Activated CD8-positive, alpha-beta T cell treated with anti-CD3 and anti-CD28 coated beads, Interleukin-2, amount 10 ng/mL, durations not matched to agents 7 days and 5 days (primary cell): ENCODE measurements around the gene PCGF1. TPM values are rescaled to one million over a fixed set of nuclear protein-coding genes. Genes with fewer than 3 reads are reported as not detected.

Experiments
- ATAC-seq: fragments of 150-1000 bp; cut with Tn5 transposase; one replicate; pipeline ENCODE4 v1.10.0; 2021; ENCODE audit warnings: moderate library complexity
- CTCF ChIA-PET: fragments of 350-600 bp; sonication (Branson Sonifier 250); formaldehyde crosslinking; loops from one replicate; lab custom pipeline; 2021; ENCODE audit warnings: antibody characterized with exemption; lab: Charles Lee
- POLR2A ChIA-PET: fragments of 350-600 bp; sonication (Branson Sonifier 250); formaldehyde crosslinking; loops from one replicate; lab custom pipeline; 2021; ENCODE audit warnings: antibody characterized with exemption; lab: Charles Lee
- DNase-seq: peaks from one replicate; pipeline ENCODE4 v3.0.0-alpha.2; 2020
- H3K27ac Mint-ChIP-seq: one replicate; pipeline ENCODE4 v1.8.0; 2021; ENCODE audit warnings: mild to moderate bottlenecking, mixed read lengths
- H3K27me3 Mint-ChIP-seq: one replicate; pipeline ENCODE4 v1.8.0; 2021; ENCODE audit warnings: low read depth, mixed read lengths
- H3K36me3 Mint-ChIP-seq: one replicate; pipeline ENCODE4 v1.8.0; 2021; ENCODE audit warnings: low read depth, mixed read lengths
- H3K4me1 Mint-ChIP-seq: one replicate; pipeline ENCODE4 v1.8.0; 2021; ENCODE audit warnings: low read depth, mixed read lengths
- H3K4me3 Mint-ChIP-seq: one replicate; pipeline ENCODE4 v1.8.0; 2021; ENCODE audit warnings: mild to moderate bottlenecking, mixed read lengths
- H3K9me3 Mint-ChIP-seq: one replicate; pipeline ENCODE4 v1.8.0; 2022; ENCODE audit warnings: mixed read lengths; ENCODE audit not compliant: insufficient read depth
- total RNA-seq, 2 experiments: library from RNA; stranded (reverse); gene quantifications; one replicate each; pipeline ENCODE4 v1.2.3, GENCODE V29; 2021

Gene PCGF1
- total RNA-seq, 2 experiments from 2014 or later, result 20.3 to 28.5 TPM

GRCh38 chr2:74457129-74457548 lies 50.4 kb downstream of the PCGF1 start:
- H3K36me3 Mint-ChIP-seq, result peaks cover 29% of the 10 kb centered on the region
- peak overlapping the region; percentile 98 for H3K27ac Mint-ChIP-seq
- H3K4me1 Mint-ChIP-seq, result peaks cover 64% of the 10 kb centered on the region
- no peak for DNase-seq
- ATAC-seq, result no peak
- ChIA-PET CTCF (interaction anchor here (0.7 to 3.9 kb wide), 13 partner anchors 16 to 1228 kb away, joined by 3 to 29 read pairs (median 4); partner anchors contain the start of genes AUP1, C2orf81, CCDC142 and HTRA2), POLR2A (interaction anchor here (0.8 to 3.1 kb wide), 8 partner anchors 9 to 279 kb away, joined by 3 to 33 read pairs (median 5); partner anchors contain the start of genes AUP1, CCDC142, HTRA2 and MOB1A)
- H3K4me3 Mint-ChIP-seq, result peak overlapping the region; percentile 99
- H3K9me3 Mint-ChIP-seq, result no peaks in the 10 kb centered on the region
- H3K27me3 Mint-ChIP-seq, result no peaks in the 10 kb centered on the region

Other genes with a start within 250 kb of the PCGF1 start
- gene SLC4A5, start 164.3 kb downstream of the PCGF1 start, total RNA-seq, result 1 to 10 TPM; 1.6 to 2.8 TPM
- 100 to 1,000 TPM; 112 to 115 TPM for gene DCTN1, start 127.4 kb downstream of the PCGF1 start, total RNA-seq
- gene C2orf81, start 86.1 kb downstream of the PCGF1 start, total RNA-seq, result 1 to 10 TPM; 1.5 TPM
- 10 to 100 TPM; 93.7 to 96.9 TPM for gene WDR54, start 86.0 kb downstream of the PCGF1 start, total RNA-seq
- gene RTKN, start 65.8 kb downstream of the PCGF1 start, total RNA-seq, result under 1 TPM; 0.37 to 0.57 TPM
- gene INO80B, start 52.6 kb downstream of the PCGF1 start, total RNA-seq, result 10 to 100 TPM; 25.7 to 29.1 TPM
- gene WBP1, start 49.3 kb downstream of the PCGF1 start, total RNA-seq, result 10 to 100 TPM; 34.0 to 34.3 TPM
- gene MOGS, start 42.3 kb downstream of the PCGF1 start, total RNA-seq, result 10 to 100 TPM; 52.4 to 56.3 TPM
- gene MRPL53, start 35.0 kb downstream of the PCGF1 start, total RNA-seq, result 10 to 100 TPM; 95.7 to 96.2 TPM
- gene CCDC142, start 24.7 kb downstream of the PCGF1 start, total RNA-seq, result 10 to 100 TPM; 22.5 to 26.7 TPM
- gene TTC31, start 24.6 kb downstream of the PCGF1 start, total RNA-seq, result 10 to 100 TPM; 38.3 to 40.0 TPM
- gene LBX2, start 8.1 kb downstream of the PCGF1 start, total RNA-seq, result under 1 TPM; 0.32 to 0.68 TPM
- under 1 TPM; 0.34 to 0.44 TPM for gene TLX2, start 6.8 kb upstream of the PCGF1 start, total RNA-seq
- gene DQX1, start 18.5 kb upstream of the PCGF1 start, total RNA-seq, result under 1 TPM; 0.18 TPM
- gene AUP1, start 22.0 kb upstream of the PCGF1 start, total RNA-seq, result 100 to 1,000 TPM; 119 to 123 TPM
- 10 to 100 TPM; 48.0 to 49.4 TPM for gene HTRA2, start 22.2 kb upstream of the PCGF1 start, total RNA-seq
- gene LOXL3, start 46.2 kb upstream of the PCGF1 start, total RNA-seq, result under 1 TPM; 0.21 to 0.23 TPM
- 10 to 100 TPM; 32.4 to 35.9 TPM for gene DOK1, start 47.0 kb upstream of the PCGF1 start, total RNA-seq
- gene M1AP, start 140.6 kb upstream of the PCGF1 start, total RNA-seq, result not detected
- 1 to 10 TPM; 5.8 to 6.4 TPM for gene SEMA4F, start 146.6 kb upstream of the PCGF1 start, total RNA-seq